ENCODE results near the gene PCSK6. TPM values are rescaled to one million over a fixed set of nuclear protein-coding genes. Genes with fewer than 3 reads are reported as not detected.

Gene PCSK6
- total and polyA plus RNA-seq, 2 of the 8 experiments (the other 6 are each of a cell fraction or from before 2014, with no cell fraction given): 1.9 to 4.0 TPM

DNA sequence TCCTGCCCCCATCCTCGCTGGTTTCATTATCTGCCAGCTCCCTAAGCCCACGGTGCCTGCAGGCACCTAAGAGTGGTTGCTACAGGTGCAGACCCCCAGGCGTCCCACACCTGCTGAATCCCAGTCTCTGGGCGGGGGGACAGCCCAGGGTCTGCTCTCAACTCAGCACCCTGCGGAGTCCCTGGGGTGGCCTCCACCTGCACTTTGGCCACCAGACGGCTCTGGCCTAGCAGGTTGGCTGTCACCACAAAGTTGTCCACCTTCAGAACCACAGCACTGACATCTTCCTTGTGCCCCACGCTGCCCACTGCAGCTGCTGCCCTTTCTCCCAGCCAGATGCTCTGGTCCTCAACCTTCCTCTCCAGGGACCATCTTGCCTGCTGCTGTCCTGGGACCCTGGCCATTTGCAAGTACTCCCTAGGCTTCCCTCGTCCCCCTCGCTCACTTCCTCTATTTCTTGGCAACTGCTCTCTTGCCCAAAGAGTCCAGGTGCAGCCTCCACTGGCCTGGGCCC is 159.6 kb downstream of the PCSK6 start:
- ChIA-PET CTCF (ENCODE audit: partially characterized antibody) (interaction anchor here (1.0 to 1.1 kb wide), 3 partner anchors 9 to 309 kb away, joined by 3 to 6 read pairs (median 3); no protein-coding TSS in a partner anchor), POLR2A (ENCODE audit: partially characterized antibody) (no interaction called here)
- Histone ChIP-seq H2AK5ac (ENCODE audit: low read depth, low read length) (no peak overlapping the region), H3K23ac (ENCODE audit: insufficient read length) (no peak overlapping the region), H3K4ac (replicated peaks; ENCODE audit: insufficient read length, low read depth, low read length) (no peak overlapping the region), H3K27ac (ENCODE audit: low read depth, low read length) (no peak overlapping the region), H3K56ac (replicated peaks; ENCODE audit: insufficient read length, low read depth, low read length) (no peak overlapping the region), H4K91ac (replicated peaks; ENCODE audit: insufficient read length, low read length) (no peak overlapping the region), H3K18ac (ENCODE audit: extremely low read depth, low read length) (no peak overlapping the region), H3K4me3 (ENCODE audit: extremely low read depth in 1 of 4, insufficient read depth in 2 of 4, low read depth in 3 of 4, low read length in 4 of 4) (no peak overlapping the region), H2BK5ac (ENCODE audit: low read depth, low read length) (no peak overlapping the region), H2BK120ac (replicated peaks; ENCODE audit: low read depth, low read length) (no peak overlapping the region), H3K9me3 (ENCODE audit: insufficient read depth in 2 of 2, low read depth in 1 of 2, low read length in 1 of 2) (peaks cover 9 to 10% of the 10 kb centered on the region in 2 experiments; a peak in 3 of 4 replicates), H3K4me2 (ENCODE audit: insufficient read depth in 1 of 2, low read depth in 2 of 2, low read length in 2 of 2) (no peak overlapping the region), H3K4me1 (replicated peaks in 1 of 4; ENCODE audit: control insufficient read depth in 3 of 4, insufficient read depth in 4 of 4, low read length in 3 of 4) (peaks cover 0 to 3% (median 0%) of the 10 kb centered on the region in 4 experiments; a peak in 1 of 7 replicates), H3K36me3 (ENCODE audit: control insufficient read depth in 2 of 4, insufficient read depth in 4 of 4, low read length in 3 of 4) (no peaks in the 10 kb centered on the region), H3K27me3 (replicated peaks in 1 of 4; ENCODE audit: control insufficient read depth in 3 of 4, extremely low read depth in 1 of 4, insufficient read depth in 3 of 4, low read length in 3 of 4) (peaks cover 0 to 13% (median 7%) of the 10 kb centered on the region in 4 experiments; a peak in 4 of 7 replicates), H4K20me1 (replicated peaks in 1 of 2; ENCODE audit: control insufficient read depth in 1 of 2, insufficient read depth in 2 of 2, low read length in 2 of 2) (no peaks in the 10 kb centered on the region), H3K79me1 (ENCODE audit: low read depth, low read length) (no peaks in the 10 kb centered on the region), H3K9ac (replicated peaks in 1 of 4; ENCODE audit: extremely low read depth in 1 of 4, low read depth in 3 of 4, low read length in 3 of 4) (no peak overlapping the region), H3K14ac (ENCODE audit: insufficient read length) (no peak overlapping the region), H3K23me2 (ENCODE audit: low read depth, low read length) (no peaks in the 10 kb centered on the region), H4K8ac (ENCODE audit: extremely low read depth, insufficient read depth, low read length) (no peak overlapping the region; the same call in 1 of the 2 replicates), H3K79me2 (ENCODE audit: control insufficient read depth in 1 of 2, insufficient read depth in 2 of 2, low read length in 2 of 2) (no peaks in the 10 kb centered on the region), H2BK12ac (ENCODE audit: low read depth, low read length) (no peak overlapping the region), H2BK20ac (ENCODE audit: low read length) (no peak overlapping the region), H2BK15ac (ENCODE audit: low read length) (no peak overlapping the region), H4K5ac (ENCODE audit: insufficient read length, low read depth, low read length) (no peak overlapping the region), H2AFZ (ENCODE audit: low read length) (no peak overlapping the region)
- 97% methylated on average over 9 of the region's 9 CpGs; no CpG with 5 or more reads in 1 of the 2 experiments for WGBS, 2 experiments (ENCODE audit: extremely low coverage in 1 of 2, insufficient coverage in 1 of 2, insufficient read length in 1 of 2, insufficient replicate concordance in 2 of 2, low coverage in 1 of 2, low lambda C conversion rate in 2 of 2, missing lambda C conversion rate in 1 of 2)
- DNase-seq (ENCODE audit: low read depth in 1 of 2, low spot score in 2 of 2) (peak in 1 of 2 experiments; percentile 32), FAIRE-seq (no peak)
- TF ChIP-seq JUND (IDR thresholded peaks at IDR 0.05; ENCODE audit: low read length): no peak
- no peak for TF ChIP-seq SIX5 (IDR thresholded peaks at IDR 0.05; ENCODE audit: low read depth, low read length)
- TF ChIP-seq KDM5A (IDR thresholded peaks at IDR 0.05; ENCODE audit: low read length): no peak
- no peak for TF ChIP-seq JUN (IDR thresholded peaks at IDR 0.05; ENCODE audit: low read depth, low read length)
- TF ChIP-seq KDM1A (IDR thresholded peaks at IDR 0.05; ENCODE audit: borderline replicate concordance, low read length): no peak
- no peak for TF ChIP-seq CHD2 (IDR thresholded peaks at IDR 0.05; ENCODE audit: low read length)
- no peak for TF ChIP-seq GTF2F1 (IDR thresholded peaks at IDR 0.05; ENCODE audit: borderline replicate concordance, low read depth, low read length)
- no peak for TF ChIP-seq CTBP2 (IDR thresholded peaks at IDR 0.05; ENCODE audit: borderline replicate concordance, insufficient read depth, insufficient read length, low read length)
- TF ChIP-seq MAFK (IDR thresholded peaks at IDR 0.05; ENCODE audit: low read depth, low read length): no peak
- TF ChIP-seq TBP (IDR thresholded peaks at IDR 0.05; ENCODE audit: low read depth, low read length): no peak
- TF ChIP-seq POU5F1 (IDR thresholded peaks at IDR 0.05; ENCODE audit: low read depth, low read length): no peak
- TF ChIP-seq HDAC6 (IDR thresholded peaks at IDR 0.05; ENCODE audit: low read depth, low read length): no peak
- TF ChIP-seq, protein P1, sequence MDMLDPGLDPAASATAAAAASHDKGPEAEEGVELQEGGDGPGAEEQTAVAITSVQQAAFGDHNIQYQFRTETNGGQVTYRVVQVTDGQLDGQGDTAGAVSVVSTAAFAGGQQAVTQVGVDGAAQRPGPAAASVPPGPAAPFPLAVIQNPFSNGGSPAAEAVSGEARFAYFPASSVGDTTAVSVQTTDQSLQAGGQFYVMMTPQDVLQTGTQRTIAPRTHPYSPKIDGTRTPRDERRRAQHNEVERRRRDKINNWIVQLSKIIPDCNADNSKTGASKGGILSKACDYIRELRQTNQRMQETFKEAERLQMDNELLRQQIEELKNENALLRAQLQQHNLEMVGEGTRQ (IDR thresholded peaks at IDR 0.05; ENCODE audit: low read length): no peak

Measured in H1 (cell line).